ENCODE data around the gene IGSF21.
"Not testable (repeated sequence)": the region's sequence is repeated elsewhere in the genome, so short reads cannot be mapped to it uniquely, and the experiment has no call there.

IGSF21 gene

GRCh38 chr1:18147672-18148071 is 40.1 kb downstream of the IGSF21 start:
- DNase-seq: no peak

- DNase-seq: no peak
Measured at GRCh38 chr1:18148461-18148860, 40.9 kb downstream of the IGSF21 start.

DNA sequence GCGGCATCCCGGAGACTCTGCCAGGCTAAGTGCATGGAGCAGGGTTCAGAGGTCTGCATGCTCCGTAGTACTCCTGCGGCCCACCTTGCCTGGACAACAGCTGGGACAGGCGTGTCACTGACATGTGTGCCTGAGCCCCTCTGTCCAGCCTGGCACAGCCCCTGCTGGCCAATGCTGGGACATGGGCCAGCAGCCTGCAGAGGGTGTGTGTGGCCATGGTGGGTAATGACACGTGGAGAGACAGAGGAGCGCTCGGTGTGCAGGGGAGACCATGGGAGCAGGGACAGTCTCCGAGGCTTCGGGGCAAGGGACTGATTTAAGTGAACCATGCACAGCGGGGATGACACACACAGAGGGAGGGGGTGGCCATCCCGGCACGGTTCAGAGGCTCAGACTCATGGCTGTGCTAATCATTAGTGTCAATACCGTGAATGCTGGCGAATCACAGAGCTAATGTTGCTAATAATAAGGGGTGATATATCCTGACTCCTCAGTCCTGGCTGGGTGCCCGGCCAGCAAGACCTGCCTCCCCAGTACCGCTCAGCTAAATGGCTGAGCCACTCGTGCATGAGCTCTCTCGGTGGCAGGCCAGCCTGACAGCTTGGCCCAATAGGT is 41.5 kb downstream of the IGSF21 start:
- DNase-seq: no peak

DNA sequence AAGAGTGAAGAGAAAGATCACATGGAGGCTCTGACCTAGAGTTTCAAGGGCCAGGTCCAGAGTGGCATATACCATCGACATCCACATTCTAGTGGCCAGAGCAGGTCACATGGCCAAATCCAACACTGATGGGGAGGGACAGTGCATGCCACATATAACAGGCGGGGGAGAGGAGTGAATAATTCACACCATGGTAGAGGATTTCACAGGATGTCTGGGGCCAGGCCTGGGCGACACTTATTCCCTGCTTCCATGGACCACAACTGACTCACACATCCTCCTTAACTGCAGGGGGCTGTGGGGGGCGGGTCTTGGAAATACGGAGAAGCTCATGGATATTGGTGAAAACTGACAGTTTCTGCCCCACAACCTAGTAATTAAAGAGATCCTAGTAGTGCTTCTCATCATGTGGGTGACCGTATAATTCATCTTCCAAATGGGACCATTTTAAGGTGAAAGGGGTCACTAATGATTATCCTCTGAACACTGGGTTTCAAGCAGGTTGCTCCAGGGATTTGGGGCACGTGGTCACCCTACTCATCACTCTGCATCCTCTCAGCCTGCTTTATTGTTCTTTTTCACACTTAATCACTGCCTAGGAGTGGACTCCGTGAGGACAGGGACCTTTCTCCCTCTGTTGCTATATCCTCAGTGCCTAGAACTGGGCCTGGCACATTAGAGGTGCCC is 44.0 kb downstream of the IGSF21 start:
- no peak for DNase-seq

GRCh38 chr1:18154430-18155194 is 47.0 kb downstream of the IGSF21 start:
- no peak for DNase-seq

- DNase-seq: no peak
Measured at GRCh38 chr1:18155881-18156385, 48.3 kb downstream of the IGSF21 start.

GRCh38 chr1:18157352-18157751 is 49.8 kb downstream of the IGSF21 start:
- no peak for DNase-seq

- DNase-seq: no peak
Measured at GRCh38 chr1:18157968-18158367, 50.4 kb downstream of the IGSF21 start.

DNA sequence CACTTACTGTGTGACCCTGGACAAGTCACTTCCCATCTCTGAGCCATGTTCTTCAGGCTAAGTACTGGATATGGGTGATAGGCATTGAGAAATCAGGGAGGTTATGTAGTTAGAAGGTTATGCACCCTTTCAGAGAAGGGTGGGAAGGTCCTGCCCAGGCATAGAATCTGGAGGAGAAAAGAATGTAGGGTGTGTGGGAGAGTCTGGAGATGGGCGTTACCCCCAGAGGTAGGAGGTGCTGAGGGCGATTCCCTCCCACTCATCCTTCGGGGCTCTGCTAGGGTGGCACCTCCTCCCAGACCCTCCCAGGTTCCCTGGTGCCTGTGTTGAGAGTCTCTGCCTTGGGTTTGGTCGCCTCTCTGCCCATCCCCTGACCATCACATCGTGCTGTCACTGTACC is 51.1 kb downstream of the IGSF21 start:
- DNase-seq: no peak

DNA sequence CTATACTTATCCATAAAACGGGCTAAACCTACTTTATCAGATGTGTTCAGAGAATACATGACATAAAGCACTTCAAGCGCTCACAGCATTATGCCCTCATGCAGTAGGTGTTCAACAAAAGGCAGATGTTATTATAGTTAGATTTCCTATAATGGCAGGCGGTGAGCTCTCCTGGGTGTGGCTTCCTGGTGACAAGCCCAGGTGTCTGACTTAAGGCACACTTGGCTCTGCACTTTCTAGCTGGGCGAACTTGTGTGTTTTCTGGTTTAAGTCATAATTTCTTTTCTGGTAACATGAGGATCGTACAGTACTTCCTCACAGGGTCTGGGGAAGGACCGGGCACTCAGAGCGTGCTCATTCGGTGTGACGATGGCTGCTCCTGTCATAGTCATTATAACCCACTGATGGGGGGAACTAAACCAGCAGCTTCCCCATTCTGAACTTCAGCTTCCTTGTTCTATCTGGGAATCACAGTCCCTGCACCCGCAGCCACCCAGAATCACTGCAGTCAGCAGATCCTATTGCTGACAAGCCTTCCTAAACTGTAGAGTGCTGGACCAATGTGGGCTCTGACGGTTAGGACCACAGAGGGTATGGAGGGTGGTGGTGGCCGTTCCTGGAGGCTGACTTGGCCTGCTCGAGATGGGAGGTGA is 52.8 kb downstream of the IGSF21 start:
- DNase-seq: no peak

- no peak for DNase-seq
Measured at GRCh38 chr1:18161690-18162089, 54.1 kb downstream of the IGSF21 start.

- DNase-seq: not testable (repeated sequence)
Measured at GRCh38 chr1:18165640-18166039, 58.0 kb downstream of the IGSF21 start.

- no peak for DNase-seq
Measured at GRCh38 chr1:18166341-18166740, 58.7 kb downstream of the IGSF21 start.

GRCh38 chr1:18166929-18167328 is 59.3 kb downstream of the IGSF21 start:
- DNase-seq: no peak

- DNase-seq: no peak
Measured at GRCh38 chr1:18170444-18170843, 62.8 kb downstream of the IGSF21 start.

GRCh38 chr1:18174037-18174436 is 66.4 kb downstream of the IGSF21 start:
- DNase-seq: no peak

DNA sequence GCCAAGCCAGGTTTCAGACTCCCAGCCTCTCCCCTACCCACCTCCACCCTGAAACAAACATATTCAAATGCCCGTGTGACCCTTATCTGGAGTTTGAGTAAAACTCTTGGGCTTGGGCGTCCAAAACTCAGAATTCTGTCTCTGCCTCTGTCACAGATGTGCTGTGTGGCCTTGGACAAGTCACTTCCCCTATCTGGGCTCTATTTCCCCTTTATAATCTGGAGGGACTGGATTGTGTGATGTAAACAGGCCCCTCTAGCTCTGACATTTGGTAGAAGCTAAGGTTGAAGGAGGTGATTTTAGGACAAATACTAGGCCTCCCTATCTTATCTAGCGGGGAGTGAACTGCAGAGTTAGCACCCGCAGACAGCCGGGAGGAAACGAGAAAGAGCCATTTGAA is 67.5 kb downstream of the IGSF21 start:
- DNase-seq: no peak

- no peak for DNase-seq
Measured at GRCh38 chr1:18175530-18176377, 68.2 kb downstream of the IGSF21 start.

DNA sequence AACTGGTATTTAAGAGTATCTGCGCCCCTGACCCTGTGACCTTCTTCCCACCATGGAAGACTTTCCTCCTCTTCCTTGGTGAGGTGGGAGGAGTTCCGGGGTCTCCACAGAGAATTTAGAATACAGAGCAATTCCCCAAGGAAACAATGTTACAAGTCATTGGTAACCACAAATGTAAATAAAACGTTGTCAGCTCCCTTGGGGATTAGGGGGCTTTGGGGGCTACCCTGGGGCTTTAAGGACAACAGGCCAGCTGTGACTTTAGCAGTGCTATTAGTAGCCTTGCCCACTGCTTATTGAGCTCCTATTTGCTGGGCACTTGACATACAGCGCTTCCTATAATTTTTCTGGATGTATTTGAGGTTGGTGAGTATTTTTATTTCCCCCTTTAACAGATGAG is 69.0 kb downstream of the IGSF21 start:
- no peak for DNase-seq

GRCh38 chr1:18178111-18178510 is 70.5 kb downstream of the IGSF21 start:
- no peak for DNase-seq

- DNase-seq: no peak
Measured at GRCh38 chr1:18179009-18179408, 71.4 kb downstream of the IGSF21 start.
